H1 (cell line): ENCODE measurements around the gene ARHGAP22. TPM values are rescaled to one million over a fixed set of nuclear protein-coding genes. Genes with fewer than 3 reads are reported as not detected.
A peak's percentile ranks its signal among the peaks of the same experiment; 100 is the strongest.

Experiments used
- CTCF ChIA-PET: fragments of 300-600 bp; sonication (Branson Sonifier 250); formaldehyde crosslinking; loops from one replicate; lab custom pipeline; 2021; ENCODE audit not compliant: partially characterized antibody; lab: Charles Lee
- POLR2A ChIA-PET: fragments of 300-600 bp; sonication (Branson Sonifier 250); formaldehyde crosslinking; loops from one replicate; lab custom pipeline; 2021; ENCODE audit warnings: inconsistent platforms; ENCODE audit not compliant: partially characterized antibody; lab: Charles Lee
- DNase-seq, 2 experiments: peaks; one replicate each; pipeline versions ENCODE4 v3.0.0 to v3.0.0-alpha.2; 2010 to 2022; ENCODE audit warnings: low spot score in 2 of 2, low read depth in 1 of 2, mixed read lengths in 1 of 2
- FAIRE-seq: peaks from 2 replicates; lab custom pipeline; 2011; peaks lifted over from hg19 to GRCh38; lab: Jason Lieb, UNC
- H2AFZ ChIP-seq: 2 replicates; pipeline ENCODE4 v1.8.1; 2012; ENCODE audit warnings: low read length, inconsistent platforms
- H2AK5ac ChIP-seq: 2 replicates; pipeline ENCODE4 v1.6.1; 2013; ENCODE audit warnings: low read depth, low read length
- H2BK120ac ChIP-seq: replicated peaks from 2 replicates; pipeline ENCODE3; 2013; ENCODE audit warnings: low read depth, low read length, inconsistent platforms
- H2BK12ac ChIP-seq: 2 replicates; pipeline ENCODE4 v1.6.1; 2013; ENCODE audit warnings: low read depth, low read length
- H2BK15ac ChIP-seq: 2 replicates; pipeline ENCODE4 v1.6.1; 2013; ENCODE audit warnings: low read length
- H2BK20ac ChIP-seq: 2 replicates; pipeline ENCODE4 v1.6.1; 2013; ENCODE audit warnings: low read length
- H2BK5ac ChIP-seq: 2 replicates; pipeline ENCODE4 v1.6.1; 2013; ENCODE audit warnings: low read depth, low read length
- H3K14ac ChIP-seq: 2 replicates; pipeline ENCODE4 v1.6.1; 2013; ENCODE audit warnings: inconsistent platforms; ENCODE audit not compliant: insufficient read length
- H3K18ac ChIP-seq: 2 replicates; pipeline ENCODE4 v1.6.1; 2013; ENCODE audit warnings: low read length; ENCODE audit errors: extremely low read depth
- H3K23ac ChIP-seq: 2 replicates; pipeline ENCODE4 v1.6.1; 2013; ENCODE audit warnings: inconsistent platforms; ENCODE audit not compliant: insufficient read length
- H3K23me2 ChIP-seq: 2 replicates; pipeline ENCODE4 v1.6.1; 2013; ENCODE audit warnings: low read depth, low read length
- H3K27ac ChIP-seq: 2 replicates; pipeline ENCODE4 v1.6.1; 2011; ENCODE audit warnings: low read depth, low read length, inconsistent platforms
- H3K27me3 ChIP-seq, 4 experiments: replicated peaks in 1 of 4; 1 replicate in 1 of 4; 2 replicates in 3 of 4; pipeline versions ENCODE4 v1.6.1 to v1.8.1; 2011 to 2013; ENCODE audit warnings: low read length in 3 of 4, mild to moderate bottlenecking in 3 of 4, inconsistent platforms in 2 of 4, mixed read lengths in 2 of 4, moderate library complexity in 1 of 4; ENCODE audit not compliant: control insufficient read depth in 3 of 4, insufficient read depth in 3 of 4; ENCODE audit errors: extremely low read depth in 1 of 4
- H3K36me3 ChIP-seq, 4 experiments: 2 replicates each; pipeline versions ENCODE4 v1.6.1 to v1.8.1; 2011 to 2013; ENCODE audit warnings: mild to moderate bottlenecking in 4 of 4, low read length in 3 of 4, moderate library complexity in 2 of 4, control low read depth in 1 of 4, inconsistent platforms in 1 of 4; ENCODE audit not compliant: insufficient read depth in 4 of 4, control insufficient read depth in 2 of 4
- H3K4ac ChIP-seq: replicated peaks from 2 replicates; pipeline ENCODE3; 2013; ENCODE audit warnings: low read length, low read depth, mixed read lengths, inconsistent platforms; ENCODE audit not compliant: insufficient read length
- H3K4me1 ChIP-seq, 4 experiments: replicated peaks in 1 of 4; 1 replicate in 1 of 4; 2 replicates in 3 of 4; pipeline versions ENCODE4 v1.6.1 to v1.8.1; 2011 to 2013; ENCODE audit warnings: low read length in 3 of 4, inconsistent platforms in 2 of 4, mixed read lengths in 1 of 4; ENCODE audit not compliant: insufficient read depth in 4 of 4, control insufficient read depth in 3 of 4
- H3K4me2 ChIP-seq, 2 experiments: 2 replicates each; pipeline versions ENCODE4 v1.6.1 to v1.8.1; 2011 to 2013; ENCODE audit warnings: low read depth in 2 of 2, low read length in 2 of 2, control low read depth in 1 of 2, inconsistent platforms in 1 of 2, mild to moderate bottlenecking in 1 of 2; ENCODE audit not compliant: insufficient read depth in 1 of 2
- H3K4me3 ChIP-seq, 4 experiments: fragments of 200-600, 300-600 bp in 1 of 4; sonication (generic), shearing (Covaris generic), sonication (Bioruptor Twin) in 1 of 4; 2 replicates each; pipeline versions ENCODE4 v1.5.1 to v1.8.1; 2011 to 2016; ENCODE audit warnings: low read length in 4 of 4, low read depth in 3 of 4, control low read depth in 2 of 4, inconsistent platforms in 2 of 4, mild to moderate bottlenecking in 2 of 4, mixed read lengths in 1 of 4, moderate library complexity in 1 of 4; ENCODE audit not compliant: insufficient read depth in 2 of 4; ENCODE audit errors: extremely low read depth in 1 of 4
- H3K56ac ChIP-seq: replicated peaks from 2 replicates; pipeline ENCODE3; 2013; ENCODE audit warnings: low read depth, mild to moderate bottlenecking, mixed read lengths, low read length, inconsistent platforms; ENCODE audit not compliant: insufficient read length
- H3K79me1 ChIP-seq: 2 replicates; pipeline ENCODE4 v1.6.1; 2013; ENCODE audit warnings: low read depth, low read length, control low read depth
- H3K79me2 ChIP-seq, 2 experiments: 2 replicates each; pipeline versions ENCODE4 v1.6.1 to v1.8.1; 2012 to 2013; ENCODE audit warnings: low read length in 2 of 2, mild to moderate bottlenecking in 2 of 2, inconsistent platforms in 1 of 2; ENCODE audit not compliant: insufficient read depth in 2 of 2, control insufficient read depth in 1 of 2
- H3K9ac ChIP-seq, 4 experiments: replicated peaks in 1 of 4; 1 replicate in 1 of 4; 2 replicates in 3 of 4; pipeline versions ENCODE4 v1.6.1 to v1.8.1; 2011 to 2013; ENCODE audit warnings: low read depth in 3 of 4, low read length in 3 of 4, control low read depth in 2 of 4, mild to moderate bottlenecking in 2 of 4, moderate library complexity in 2 of 4, inconsistent platforms in 1 of 4; ENCODE audit errors: extremely low read depth in 1 of 4
- H3K9me3 ChIP-seq, 2 experiments: 2 replicates each; pipeline versions ENCODE4 v1.6.1 to v1.8.1; 2012 to 2013; ENCODE audit warnings: mild to moderate bottlenecking in 2 of 2, moderate library complexity in 2 of 2, control low read depth in 1 of 2, inconsistent platforms in 1 of 2, low read depth in 1 of 2, low read length in 1 of 2, mixed read lengths in 1 of 2; ENCODE audit not compliant: insufficient read depth in 2 of 2
- H4K20me1 ChIP-seq, 2 experiments: replicated peaks in 1 of 2; 2 replicates each; pipeline versions ENCODE3 to v1.8.1; 2011 to 2013; ENCODE audit warnings: inconsistent platforms in 2 of 2, low read length in 2 of 2, mild to moderate bottlenecking in 1 of 2; ENCODE audit not compliant: insufficient read depth in 2 of 2, control insufficient read depth in 1 of 2
- H4K5ac ChIP-seq: 2 replicates; pipeline ENCODE4 v1.6.1; 2013; ENCODE audit warnings: low read length, low read depth, mixed read lengths, inconsistent platforms; ENCODE audit not compliant: insufficient read length
- H4K8ac ChIP-seq: 2 replicates; pipeline ENCODE4 v1.8.0; 2013; ENCODE audit warnings: mild to moderate bottlenecking, moderate library complexity, low read length, inconsistent platforms; ENCODE audit not compliant: insufficient read depth; ENCODE audit errors: extremely low read depth
- H4K91ac ChIP-seq: replicated peaks from 2 replicates; pipeline ENCODE3; 2013; ENCODE audit warnings: low read length, mixed read lengths, inconsistent platforms; ENCODE audit not compliant: insufficient read length
- CREB1 ChIP-seq: IDR thresholded peaks from 2 replicates; pipeline ENCODE4 v1.6.1; 2012; ENCODE audit warnings: inconsistent platforms
- EP300 ChIP-seq, 2 experiments: IDR thresholded peaks; 1 replicate in 1 of 2; 2 replicates in 1 of 2; pipeline ENCODE4 v1.6.1; 2011 to 2012; ENCODE audit warnings: low read depth in 2 of 2, low read length in 2 of 2, mild to moderate bottlenecking in 2 of 2, borderline replicate concordance in 1 of 2, inconsistent platforms in 1 of 2, moderate library complexity in 1 of 2
- HDAC6 ChIP-seq: IDR thresholded peaks from one replicate; pipeline ENCODE4 v1.7.1; 2012; ENCODE audit warnings: low read depth, mild to moderate bottlenecking, inconsistent platforms, low read length, moderate library complexity
- POLR2AphosphoS5 ChIP-seq: IDR thresholded peaks from 2 replicates; pipeline ENCODE4 v1.6.1; 2011; ENCODE audit warnings: low read depth, low read length
- SIRT6 ChIP-seq: IDR thresholded peaks from one replicate; pipeline ENCODE4 v1.7.1; 2012; ENCODE audit warnings: low read length, inconsistent platforms
- WGBS, 2 experiments: shearing (Covaris generic) in 1 of 2; methylation state at CpG; one replicate each; pipeline versions ENCODE4 v1.1.6 to v1.1.7; 2013 to 2015; ENCODE audit warnings: low lambda C conversion rate in 2 of 2, mixed read lengths in 2 of 2, inconsistent platforms in 1 of 2, low coverage in 1 of 2, missing lambda C conversion rate in 1 of 2; ENCODE audit not compliant: insufficient replicate concordance in 2 of 2, insufficient coverage in 1 of 2, insufficient read length in 1 of 2; ENCODE audit errors: extremely low coverage in 1 of 2, missing lambda C conversion rate in 1 of 2; 5-methylcytosine and 5-hydroxymethylcytosine counted together
- polyA plus RNA-seq, 7 experiments: library from polyadenylated mRNA; depleted of rRNA in 3 of 7; stranded (reverse) in 5 of 7; unstranded in 2 of 7; fragments of >200 nt in 5 of 7; fragments of 200-250 nt in 2 of 7; gene quantifications; 1 replicate in 5 of 7; 2 replicates in 1 of 7; 4 replicates in 1 of 7; pipeline versions ENCODE4 v1.2.1 to v1.2.3, GENCODE V29; 2011 to 2013; ENCODE audit warnings: missing spikeins in 2 of 7, mixed read lengths in 2 of 7
- total RNA-seq: library from RNA; stranded (reverse); fragmentation: NEBNext Ultra II Directional; extraction: Animal tissue kit (Norgen Biotek cat#: 25700); gene quantifications from 2 replicates; pipeline ENCODE4 v1.2.1, GENCODE V29; 2021

Gene ARHGAP22
- total and polyA plus RNA-seq, 2 of the 8 experiments (the other 6 are each of a cell fraction or from before 2014, with no cell fraction given) = 3.6 to 11.2 TPM

GRCh38 chr10:48497780-48498770 is 106.8 kb downstream of the ARHGAP22 start:
- Histone ChIP-seq H2AFZ (no peak overlapping the region), H2BK5ac (no peak overlapping the region), H4K91ac (no peak overlapping the region), H3K23me2 (no peaks in the 10 kb centered on the region; the same call in 1 of the 2 replicates), H2BK120ac (no peak overlapping the region), H4K20me1 (peaks cover 0 to 1% of the 10 kb centered on the region in 2 experiments), H3K36me3 (no peaks in the 10 kb centered on the region), H3K9me3 (no peaks in the 10 kb centered on the region), H3K4ac (no peak overlapping the region), H2BK15ac (no peak overlapping the region), H3K79me2 (no peaks in the 10 kb centered on the region), H4K8ac (no peak overlapping the region), H2BK20ac (no peak overlapping the region), H3K4me2 (no peak overlapping the region), H4K5ac (no peak overlapping the region), H3K14ac (no peak overlapping the region), H2AK5ac (no peak overlapping the region), H3K56ac (no peak overlapping the region), H3K4me1 (no peaks in the 10 kb centered on the region), H3K18ac (no peak overlapping the region), H3K9ac (no peak overlapping the region), H3K4me3 (no peak overlapping the region), H3K27me3 (no peaks in the 10 kb centered on the region), H3K23ac (no peak overlapping the region), H2BK12ac (no peak overlapping the region), H3K79me1 (peaks cover 2% of the 10 kb centered on the region; the same call in 1 of the 2 replicates), H3K27ac (no peak overlapping the region)
- 90% methylated on average over 17 of the region's 17 CpGs; no CpG with 5 or more reads in 1 of the 2 experiments for WGBS, 2 experiments
- CTCF ChIA-PET = interaction anchor here (2.8 kb wide), 1 partner anchor 158 kb away, joined by 9 read pairs; no protein-coding TSS in a partner anchor
- FAIRE-seq (no peak), DNase-seq (peak in 1 of 2 experiments; percentile 35)
- POLR2A ChIA-PET = no interaction called here
- TF ChIP-seq EP300 (IDR thresholded peaks at IDR 0.05; ENCODE audit: borderline replicate concordance in 1 of 2, low read depth in 2 of 2, low read length in 2 of 2) (no peak), SIRT6 (no peak), CREB1 (no peak), HDAC6 (no peak), POLR2AphosphoS5 (no peak)
